GM19239 (cell line): ENCODE measurements around the gene AQP2.
A peak's percentile ranks its signal among the peaks of the same experiment; 100 is the strongest.
"Not testable (repeated sequence)": the region's sequence is repeated elsewhere in the genome, so short reads cannot be mapped to it uniquely, and the experiment has no call there.

Experiments used
- DNase-seq: peaks from one replicate; pipeline ENCODE4 v3.0.0; 2011; ENCODE audit warnings: low spot score; ENCODE audit not compliant: insufficient read length
- FAIRE-seq: peaks from 2 replicates; lab custom pipeline; 2011; peaks lifted over from hg19 to GRCh38; lab: Jason Lieb, UNC

The AQP2 gene

GRCh38 chr12:49980501-49981349 is 30.2 kb downstream of the AQP2 start:
- FAIRE-seq (no peak), DNase-seq (no peak)

- DNase-seq (no peak), FAIRE-seq (no peak)
Measured at GRCh38 chr12:49982246-49983087, 31.9 kb downstream of the AQP2 start.

DNA sequence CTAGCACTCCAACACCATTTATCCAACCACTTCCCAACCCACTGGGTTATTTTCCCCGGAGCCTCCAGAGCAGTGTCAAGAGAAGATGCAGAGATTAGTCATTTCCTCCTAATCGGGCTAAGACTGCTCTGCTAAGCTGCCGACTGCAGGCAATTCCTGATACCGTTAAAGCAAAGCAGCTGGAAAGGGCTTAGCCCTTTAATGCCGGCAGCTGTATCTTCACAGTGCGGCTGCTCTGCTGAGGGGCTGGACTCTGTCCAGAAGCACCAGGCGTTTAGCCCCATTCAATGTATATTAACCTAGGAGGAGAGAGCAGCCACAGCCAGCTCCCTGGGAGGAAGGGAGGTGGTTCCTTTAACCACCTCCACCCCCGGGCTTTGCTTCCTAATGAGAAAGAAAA is 33.4 kb downstream of the AQP2 start:
- FAIRE-seq (no peak), DNase-seq (no peak)

GRCh38 chr12:49984476-49985359 is 34.2 kb downstream of the AQP2 start:
- FAIRE-seq (no peak), DNase-seq (no peak)

DNA sequence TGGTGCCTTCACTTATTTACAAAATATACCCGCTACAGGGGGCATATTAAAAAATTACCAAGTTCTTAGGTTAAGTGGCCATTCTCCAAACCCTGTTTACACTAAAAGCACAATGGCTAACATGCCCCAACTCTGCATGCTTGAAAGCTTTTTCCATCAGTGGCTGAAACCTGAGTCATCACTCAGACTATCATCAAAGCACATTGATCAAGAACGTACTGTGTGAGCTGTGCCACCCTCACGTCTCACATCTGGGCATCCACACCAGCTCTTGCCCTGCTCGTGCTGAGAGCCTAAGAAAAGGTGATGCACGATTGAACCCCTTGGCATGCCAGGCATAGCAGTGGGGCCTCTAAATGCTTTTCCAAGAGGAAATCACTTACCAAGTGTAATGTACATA is 35.4 kb downstream of the AQP2 start:
- DNase-seq (no peak), FAIRE-seq (no peak)

DNA sequence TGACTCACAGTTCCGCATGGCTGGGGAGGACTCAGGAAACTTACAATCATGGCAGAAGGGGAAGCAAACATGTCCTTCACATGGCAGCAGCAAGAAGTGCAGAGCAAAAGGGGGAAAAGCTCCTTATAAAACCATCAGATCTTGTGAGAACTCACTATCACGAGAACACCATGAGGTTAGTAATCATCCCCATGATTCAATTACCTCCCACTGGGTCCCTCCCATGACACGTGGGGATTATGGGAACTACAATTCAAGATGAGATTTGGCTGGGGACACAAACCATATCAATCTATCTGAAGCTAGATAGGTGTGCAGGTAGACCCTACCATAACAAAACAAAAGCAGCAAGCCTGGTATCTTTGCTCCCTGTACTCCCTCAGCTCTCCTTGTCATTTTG is 35.9 kb downstream of the AQP2 start:
- not testable (repeated sequence) for FAIRE-seq, DNase-seq

- no peak for FAIRE-seq
- DNase-seq: no peak
Measured at GRCh38 chr12:49987625-49988303, 37.2 kb downstream of the AQP2 start.

DNA sequence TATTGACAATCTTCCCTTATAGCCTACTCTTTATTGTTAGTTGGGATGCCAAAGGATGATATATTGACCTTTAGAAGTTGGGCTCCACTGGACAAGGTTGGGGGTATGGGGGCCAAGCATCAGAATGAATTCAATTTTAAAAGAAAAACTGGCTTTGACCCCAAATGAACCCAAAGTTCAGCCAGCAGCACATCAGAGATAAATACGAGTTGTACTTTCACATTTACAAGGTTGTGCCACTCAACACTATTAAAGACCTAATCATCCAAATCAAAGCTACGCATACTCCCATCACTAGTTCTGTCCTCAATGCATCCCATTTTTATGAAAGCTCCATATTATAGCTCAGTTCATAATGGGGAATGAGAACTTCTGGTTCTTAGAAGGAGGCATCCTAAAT is 38.9 kb downstream of the AQP2 start:
- DNase-seq, FAIRE-seq: not testable (repeated sequence)

DNA sequence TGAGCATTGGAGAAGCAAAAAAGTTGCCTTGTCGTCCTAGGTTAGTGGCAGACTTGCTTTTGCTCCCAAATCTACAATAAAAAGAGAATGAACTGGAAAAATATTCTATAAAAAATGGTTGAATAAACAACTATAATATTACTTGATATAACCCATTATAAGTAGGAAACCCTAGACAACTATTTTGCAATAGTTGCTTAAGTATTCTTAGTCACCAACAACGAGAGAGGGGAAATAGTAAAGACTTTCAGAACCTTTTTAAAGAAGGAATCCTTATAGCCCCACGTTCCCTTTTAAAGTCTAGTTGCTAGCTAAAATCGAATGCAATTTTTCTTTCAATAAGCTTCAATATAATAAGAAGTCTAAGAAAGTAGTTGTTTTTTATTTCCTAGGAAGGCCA is 39.7 kb downstream of the AQP2 start:
- FAIRE-seq (no peak), DNase-seq (no peak)

DNA sequence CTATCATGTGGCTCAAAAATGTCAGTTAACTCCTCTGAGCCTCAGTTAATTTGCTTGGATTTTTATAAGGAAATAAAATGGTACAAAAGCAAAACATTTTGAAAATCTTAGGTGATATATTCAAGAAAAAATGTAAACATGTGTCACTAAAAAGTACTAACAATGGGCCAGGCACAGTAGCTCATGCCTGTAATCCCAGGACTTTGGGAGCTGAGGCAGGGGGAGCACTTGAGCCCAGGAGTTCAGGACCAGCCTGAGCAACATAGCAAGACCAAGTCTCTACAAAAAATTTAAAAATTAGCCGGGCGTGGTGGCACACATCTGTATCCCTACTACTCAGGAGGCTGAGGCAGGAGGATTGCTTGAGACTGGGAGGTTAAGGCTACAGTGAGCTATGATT is 47.9 kb downstream of the AQP2 start:
- FAIRE-seq: no peak

GRCh38 chr12:50003595-50003994 is 53.1 kb downstream of the AQP2 start:
- no peak for FAIRE-seq
- no peak for DNase-seq

More for the DNA sequence above, 47.9 kb downstream of the AQP2 start:
- DNase-seq: no peak

- DNase-seq (no peak), FAIRE-seq (no peak)
Measured at GRCh38 chr12:50004696-50005095, 54.2 kb downstream of the AQP2 start.

DNA sequence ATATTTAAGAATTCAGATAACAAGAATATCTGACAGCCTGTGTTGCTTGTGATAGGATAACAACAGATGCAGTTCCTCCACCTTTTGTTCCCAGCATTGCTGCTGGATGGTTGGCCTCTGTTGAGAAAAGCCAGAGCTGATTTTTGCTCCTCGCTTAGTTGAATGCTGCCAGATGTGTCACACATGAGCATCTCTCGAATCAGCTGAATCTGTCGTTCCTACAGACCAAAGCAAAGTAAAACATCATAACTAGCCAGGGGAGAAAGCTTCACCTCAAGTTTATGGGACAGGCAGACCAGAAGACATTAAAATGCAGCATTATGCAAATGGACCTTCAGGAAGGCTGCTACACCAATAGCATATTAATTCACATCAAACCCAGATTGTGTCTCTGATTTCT is 54.6 kb downstream of the AQP2 start:
- DNase-seq (no peak), FAIRE-seq (no peak)

- DNase-seq (no peak), FAIRE-seq (no peak)
Measured at GRCh38 chr12:50006280-50006679, 55.7 kb downstream of the AQP2 start.

GRCh38 chr12:50006754-50007442 is 56.4 kb downstream of the AQP2 start:
- DNase-seq: no peak
- FAIRE-seq: peak; percentile 83
